Stimulated activated CD4-positive, alpha-beta T cell treated with anti-CD3 and anti-CD28 coated beads, Interleukin-1b, Interleukin-23, amount 100 ng/mL, for 4 hours (primary cell): ENCODE data around the gene ROCK2.

Experiments used
- DNase-seq, 2 donors: peaks; one replicate each; pipeline ENCODE4 v3.0.0-alpha.2; 2020; ENCODE audit warnings: low read depth in 2 of 2

ROCK2 gene

GRCh38 chr2:11367170-11367730 lies 22.8 kb upstream of the ROCK2 start:
- DNase-seq, result no peak

- no peak for DNase-seq
These were observed 21.9 kb upstream of the ROCK2 start for GRCh38 chr2:11366326-11366741.

- no peak for DNase-seq
These were observed 20.9 kb upstream of the ROCK2 start for GRCh38 chr2:11365096-11365879.

GRCh38 chr2:11364565-11364887 lies 20.1 kb upstream of the ROCK2 start:
- no peak for DNase-seq

- DNase-seq, result no peak
These were observed 19.6 kb upstream of the ROCK2 start for GRCh38 chr2:11363868-11364564.

GRCh38 chr2:11359865-11360264 lies 15.4 kb upstream of the ROCK2 start:
- DNase-seq, result no peak

GRCh38 chr2:11357428-11357972 lies 13.1 kb upstream of the ROCK2 start:
- DNase-seq, result no peak

- DNase-seq, result no peak
These were observed 12.3 kb upstream of the ROCK2 start for GRCh38 chr2:11356764-11357163.

GRCh38 chr2:11355194-11356053 lies 11.0 kb upstream of the ROCK2 start:
- DNase-seq, result no peak

GRCh38 chr2:11354363-11355154 lies 10.1 kb upstream of the ROCK2 start:
- no peak for DNase-seq

- no peak for DNase-seq
These were observed 8.5 kb upstream of the ROCK2 start for GRCh38 chr2:11352781-11353537.

GRCh38 chr2:11348209-11348749 lies 3.8 kb upstream of the ROCK2 start:
- DNase-seq, result no peak

GRCh38 chr2:11347403-11347959 lies 3.0 kb upstream of the ROCK2 start:
- no peak for DNase-seq

- DNase-seq, result no peak
These were observed 1.6 kb upstream of the ROCK2 start for GRCh38 chr2:11346023-11346482.

GRCh38 chr2:11344956-11345677 lies 681 bp upstream of the ROCK2 start:
- DNase-seq, result peak in 1 of 2 donors; percentile 9

- peak; percentile 15 to 27 for DNase-seq
These were observed 640 bp downstream of the ROCK2 start for GRCh38 chr2:11343650-11344341.

GRCh38 chr2:11343368-11343649 lies 1.1 kb downstream of the ROCK2 start:
- DNase-seq, result no peak

- DNase-seq, result no peak
These were observed 1.7 kb downstream of the ROCK2 start for GRCh38 chr2:11342551-11343367.
